GM12875 (cell line): ENCODE measurements around the gene SPRED2.

Experiments used
- H3K4me3 ChIP-seq: one replicate; pipeline ENCODE4 v1.5.1; 2011; ENCODE audit warnings: low read depth, low read length, control low read depth
- TF ChIP-seq, protein P1 (sequence below): IDR thresholded peaks from 2 replicates; pipeline ENCODE4 v1.5.1; 2011; ENCODE audit warnings: low read depth, mild to moderate bottlenecking, control low read depth, inconsistent platforms, low read length, moderate library complexity, borderline replicate concordance; ENCODE audit not compliant: insufficient read depth

SPRED2 gene, protein sequence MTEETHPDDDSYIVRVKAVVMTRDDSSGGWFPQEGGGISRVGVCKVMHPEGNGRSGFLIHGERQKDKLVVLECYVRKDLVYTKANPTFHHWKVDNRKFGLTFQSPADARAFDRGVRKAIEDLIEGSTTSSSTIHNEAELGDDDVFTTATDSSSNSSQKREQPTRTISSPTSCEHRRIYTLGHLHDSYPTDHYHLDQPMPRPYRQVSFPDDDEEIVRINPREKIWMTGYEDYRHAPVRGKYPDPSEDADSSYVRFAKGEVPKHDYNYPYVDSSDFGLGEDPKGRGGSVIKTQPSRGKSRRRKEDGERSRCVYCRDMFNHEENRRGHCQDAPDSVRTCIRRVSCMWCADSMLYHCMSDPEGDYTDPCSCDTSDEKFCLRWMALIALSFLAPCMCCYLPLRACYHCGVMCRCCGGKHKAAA

DNA sequence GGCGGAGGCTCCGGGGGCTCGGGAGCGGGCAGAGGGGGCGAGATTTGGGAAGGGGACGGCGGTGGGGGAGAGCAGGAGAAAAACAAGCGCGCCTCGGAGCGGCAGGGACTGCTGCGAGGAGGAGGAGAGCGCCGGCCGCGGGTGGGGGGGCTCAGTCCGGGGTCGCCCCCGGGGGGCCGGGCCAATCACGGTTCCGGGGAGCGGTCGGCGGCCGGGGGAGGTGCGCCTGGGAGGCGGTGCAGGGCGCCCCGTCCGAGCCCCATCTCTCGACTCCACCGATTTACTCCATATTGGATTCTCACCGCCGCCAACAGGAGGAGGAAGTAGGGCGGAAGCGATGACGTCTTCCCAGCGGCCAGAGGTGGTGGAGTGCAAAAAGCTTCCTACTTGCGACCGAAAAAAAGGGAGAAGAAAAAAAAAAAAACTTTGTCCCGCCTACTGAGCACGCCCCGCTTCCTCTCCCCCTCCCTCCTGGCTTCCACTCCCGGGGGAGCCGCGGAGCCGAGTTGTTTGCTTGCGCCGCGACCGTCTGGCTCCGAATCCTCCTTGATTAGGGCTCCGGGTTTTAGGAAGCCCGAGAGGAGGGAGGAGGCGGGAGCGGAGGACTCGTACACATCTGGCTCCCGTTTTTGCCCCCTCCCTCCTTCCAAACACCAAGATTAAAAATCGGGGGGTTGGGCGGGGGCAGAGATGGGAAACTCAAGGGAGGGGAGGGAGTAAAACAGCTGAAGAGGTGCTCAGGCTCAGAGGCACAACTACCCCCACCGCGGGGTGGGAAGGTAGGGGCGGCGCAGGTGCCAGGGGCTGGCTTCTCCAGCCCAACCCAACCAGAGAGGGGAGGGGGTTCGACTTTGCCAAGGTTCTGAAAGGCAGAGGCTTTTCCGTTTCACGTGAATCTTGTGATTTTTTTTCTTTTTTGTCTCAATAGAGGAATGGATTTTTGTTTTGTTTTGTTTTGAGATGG is at the start of gene SPRED2:
SPRED2 (minus strand) TSS at position 373 of the 964 bp plus-strand sequence. CDS start 612 bp downstream, outside the sequence.
- TF ChIP-seq, protein P1, sequence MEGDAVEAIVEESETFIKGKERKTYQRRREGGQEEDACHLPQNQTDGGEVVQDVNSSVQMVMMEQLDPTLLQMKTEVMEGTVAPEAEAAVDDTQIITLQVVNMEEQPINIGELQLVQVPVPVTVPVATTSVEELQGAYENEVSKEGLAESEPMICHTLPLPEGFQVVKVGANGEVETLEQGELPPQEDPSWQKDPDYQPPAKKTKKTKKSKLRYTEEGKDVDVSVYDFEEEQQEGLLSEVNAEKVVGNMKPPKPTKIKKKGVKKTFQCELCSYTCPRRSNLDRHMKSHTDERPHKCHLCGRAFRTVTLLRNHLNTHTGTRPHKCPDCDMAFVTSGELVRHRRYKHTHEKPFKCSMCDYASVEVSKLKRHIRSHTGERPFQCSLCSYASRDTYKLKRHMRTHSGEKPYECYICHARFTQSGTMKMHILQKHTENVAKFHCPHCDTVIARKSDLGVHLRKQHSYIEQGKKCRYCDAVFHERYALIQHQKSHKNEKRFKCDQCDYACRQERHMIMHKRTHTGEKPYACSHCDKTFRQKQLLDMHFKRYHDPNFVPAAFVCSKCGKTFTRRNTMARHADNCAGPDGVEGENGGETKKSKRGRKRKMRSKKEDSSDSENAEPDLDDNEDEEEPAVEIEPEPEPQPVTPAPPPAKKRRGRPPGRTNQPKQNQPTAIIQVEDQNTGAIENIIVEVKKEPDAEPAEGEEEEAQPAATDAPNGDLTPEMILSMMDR: no peak
- peak within 1 kb of the TSS; percentile 83 for H3K4me3 ChIP-seq

DNA sequence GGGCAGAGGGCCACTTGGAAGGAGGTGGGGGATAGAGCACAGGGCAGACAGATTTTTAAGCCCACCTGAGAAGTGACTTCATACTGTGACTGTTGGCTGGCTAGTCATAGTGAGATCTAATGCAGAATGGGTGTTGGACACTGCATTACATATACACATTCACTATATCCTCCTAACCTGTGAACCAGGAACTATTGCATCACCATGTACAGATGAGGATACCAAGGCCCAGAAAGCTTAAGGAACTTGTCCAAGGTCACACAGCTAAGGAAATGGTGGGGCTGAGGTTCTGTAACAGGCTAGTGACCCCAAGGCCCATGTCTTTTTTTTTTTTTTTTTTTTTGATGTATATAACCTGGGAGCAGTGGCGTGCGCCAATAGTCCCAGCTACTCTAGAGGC is 49.6 kb upstream of the SPRED2 start:
- TF ChIP-seq, protein P1: no peak
- no peak overlapping the region for H3K4me3 ChIP-seq

DNA sequence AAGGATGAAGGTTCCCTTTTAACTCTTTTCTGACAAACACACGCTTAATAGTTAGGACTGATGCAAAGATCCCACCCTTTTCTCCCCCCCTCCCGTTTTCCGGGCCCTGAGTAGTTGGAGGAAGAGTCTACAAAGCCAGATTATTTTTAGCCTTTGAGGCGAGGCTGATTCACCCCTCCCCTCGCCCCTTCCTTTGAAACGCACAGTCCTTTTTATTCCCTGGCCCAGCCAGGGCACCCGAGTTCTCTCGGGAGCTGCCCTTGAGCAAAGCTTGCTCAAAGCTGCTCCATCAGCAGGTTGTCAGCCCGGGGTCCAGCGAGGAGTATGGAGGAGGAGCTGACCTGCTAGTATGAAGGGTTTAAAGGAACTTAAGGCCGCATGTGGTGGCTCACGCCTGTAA is 47.1 kb upstream of the SPRED2 start:
- H3K4me3 ChIP-seq: no peak overlapping the region
- TF ChIP-seq, protein P1: no peak

DNA sequence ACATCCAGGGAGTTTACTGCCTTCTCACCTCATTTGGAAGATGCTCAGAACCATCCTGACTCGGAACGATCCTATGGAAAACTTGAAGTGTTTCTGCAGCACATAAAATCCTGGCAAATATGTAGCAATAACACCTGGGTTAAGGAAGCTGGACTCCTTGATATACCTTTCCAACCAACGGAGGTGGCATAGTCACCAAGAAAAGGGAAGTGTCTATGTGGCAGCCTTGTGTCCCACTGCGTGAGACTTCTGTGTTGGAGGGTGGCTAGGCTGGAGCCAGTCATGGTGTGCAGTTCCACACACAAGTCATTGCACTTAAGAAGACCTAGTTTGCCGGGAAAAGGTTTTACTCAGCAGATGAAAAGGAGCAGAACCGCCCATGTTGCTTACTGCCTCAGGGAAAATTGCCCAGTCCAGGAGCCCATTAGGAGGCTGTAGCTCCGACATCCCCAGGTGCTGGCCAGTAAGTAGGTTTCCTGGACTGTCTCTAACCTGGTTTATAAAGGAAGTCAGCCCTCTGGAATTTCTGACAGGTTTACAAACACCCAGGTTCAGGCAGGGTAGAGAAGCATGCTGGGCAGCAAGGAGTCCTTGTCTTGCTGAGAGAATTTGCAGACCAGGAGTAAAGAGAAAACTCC is 46.2 kb upstream of the SPRED2 start:
- H3K4me3 ChIP-seq: no peak overlapping the region
- TF ChIP-seq, protein P1: no peak

DNA sequence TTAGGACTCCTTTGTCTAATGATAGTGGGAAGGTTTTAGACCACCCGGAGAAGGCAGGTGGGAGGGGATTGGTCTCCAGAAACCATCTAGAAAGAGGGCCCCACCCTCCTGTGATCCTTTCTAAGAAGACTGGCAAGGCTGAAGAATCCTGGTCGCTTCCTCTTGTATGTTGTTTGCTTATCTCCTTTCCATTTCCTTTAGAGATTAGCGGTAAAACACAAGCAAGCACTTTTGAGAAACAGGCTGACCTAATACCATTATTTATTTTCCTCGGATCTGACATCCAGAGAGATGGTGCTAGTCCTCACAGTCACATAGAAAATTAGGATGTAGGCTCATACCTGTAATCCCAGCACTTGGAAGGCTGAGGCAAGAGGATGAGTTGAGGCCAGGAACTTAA is 45.2 kb upstream of the SPRED2 start:
- TF ChIP-seq, protein P1: no peak
- no peak overlapping the region for H3K4me3 ChIP-seq

DNA sequence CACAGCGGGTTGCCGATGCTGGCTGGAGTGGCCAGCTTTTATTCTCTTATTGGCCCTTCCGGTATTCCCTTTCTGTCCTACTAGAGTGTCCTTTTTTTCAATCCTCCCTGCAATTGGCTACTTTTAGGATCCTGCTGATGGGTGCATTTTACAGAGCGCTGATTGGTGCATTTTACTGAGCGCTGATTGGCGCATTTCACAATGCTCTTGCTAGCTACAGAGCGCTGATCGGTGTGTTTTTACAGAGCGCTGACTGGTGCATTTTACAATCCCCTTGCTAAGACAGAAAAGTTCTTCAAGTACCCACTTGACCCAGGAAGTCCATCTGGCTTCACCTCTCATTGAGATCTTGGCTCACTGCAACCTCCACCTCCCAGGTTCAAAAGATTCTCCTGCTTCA is 44.4 kb upstream of the SPRED2 start:
- H3K4me3 ChIP-seq: no peak overlapping the region
- TF ChIP-seq, protein P1: no peak
